Activated CD8-positive, alpha-beta memory T cell treated with anti-CD3 and anti-CD28 coated beads, Interleukin-2, amount 50 U/mL, for 24 hours (primary cell): ENCODE results near the gene MASP1.
"Not testable (repeated sequence)": the region's sequence is repeated elsewhere in the genome, so short reads cannot be mapped to it uniquely, and the experiment has no call there.

Experiments
- DNase-seq: peaks from one replicate; pipeline ENCODE4 v3.0.0-alpha.2; 2020; ENCODE audit errors: extremely low read depth

MASP1 gene

GRCh38 chr3:187227658-187228258, 63.8 kb downstream of the MASP1 start:
- no peak for DNase-seq

GRCh38 chr3:187223799-187224198, 67.7 kb downstream of the MASP1 start:
- DNase-seq: no peak

GRCh38 chr3:187222801-187223200, 68.7 kb downstream of the MASP1 start:
- no peak for DNase-seq

DNA sequence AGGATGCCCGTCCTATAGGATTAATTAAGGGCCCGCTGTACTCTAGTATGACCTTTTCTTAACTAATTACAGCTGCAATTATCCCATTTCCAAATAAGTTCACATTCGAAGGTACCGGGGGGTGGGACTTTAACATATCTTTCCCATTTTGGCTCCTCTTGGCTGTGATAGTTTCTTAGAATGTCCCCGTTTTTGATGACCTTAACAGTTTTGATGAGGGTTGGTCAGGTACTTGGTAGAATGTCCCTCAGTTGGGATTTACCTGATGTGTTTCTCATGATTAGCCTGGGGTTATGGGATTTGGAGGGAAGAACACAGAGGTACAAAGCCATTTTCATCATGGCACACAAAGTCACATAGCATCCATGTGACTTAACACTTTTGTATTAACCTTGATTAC, 76.1 kb downstream of the MASP1 start:
- DNase-seq: no peak

DNA sequence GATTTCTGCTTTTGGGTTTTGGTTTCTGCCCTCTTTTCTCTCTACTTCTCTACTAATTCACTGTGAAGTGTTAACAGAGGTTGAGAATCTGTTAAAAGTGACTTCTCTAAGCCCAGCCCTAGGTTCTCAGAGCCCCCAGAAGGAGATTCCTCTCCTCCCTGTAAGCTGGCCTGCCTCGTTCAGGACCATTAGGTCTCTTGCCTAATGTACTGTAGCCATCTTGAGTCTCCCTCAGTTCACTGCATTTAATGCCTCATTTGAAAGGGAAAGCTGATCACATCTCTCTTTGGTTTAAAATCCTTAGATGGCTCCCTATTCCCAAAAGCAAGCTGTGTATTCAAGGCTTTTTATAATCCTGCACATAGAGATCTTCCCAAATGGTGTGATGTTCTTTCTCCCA, 77.9 kb downstream of the MASP1 start:
- no peak for DNase-seq

DNA sequence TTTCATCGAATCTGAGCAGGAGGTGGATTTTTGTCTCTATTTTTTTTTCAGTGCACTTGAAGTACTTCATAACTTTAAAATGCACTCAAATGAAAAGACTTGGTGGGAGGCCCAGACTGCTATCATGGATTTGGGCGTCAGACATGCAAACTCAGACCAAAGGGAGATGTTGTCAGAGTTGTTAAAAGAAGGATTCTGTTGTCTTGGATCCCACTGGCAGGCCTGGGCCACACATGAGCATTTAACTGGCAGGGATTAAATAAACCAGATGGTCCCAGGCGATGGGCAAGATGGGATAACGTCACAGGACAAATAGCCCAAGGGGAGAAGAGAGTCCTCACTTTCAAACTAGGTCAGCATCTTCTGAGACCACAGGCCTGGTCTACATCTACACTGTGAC, 78.8 kb downstream of the MASP1 start:
- DNase-seq: no peak

GRCh38 chr3:187212196-187212545, 79.4 kb downstream of the MASP1 start:
- DNase-seq: no peak

GRCh38 chr3:187211532-187212195, 79.9 kb downstream of the MASP1 start:
- DNase-seq: no peak

GRCh38 chr3:187210545-187211327, 80.8 kb downstream of the MASP1 start:
- no peak for DNase-seq

GRCh38 chr3:187210091-187210490, 81.4 kb downstream of the MASP1 start:
- no peak for DNase-seq

GRCh38 chr3:187209491-187209890, 82.0 kb downstream of the MASP1 start:
- no peak for DNase-seq

DNA sequence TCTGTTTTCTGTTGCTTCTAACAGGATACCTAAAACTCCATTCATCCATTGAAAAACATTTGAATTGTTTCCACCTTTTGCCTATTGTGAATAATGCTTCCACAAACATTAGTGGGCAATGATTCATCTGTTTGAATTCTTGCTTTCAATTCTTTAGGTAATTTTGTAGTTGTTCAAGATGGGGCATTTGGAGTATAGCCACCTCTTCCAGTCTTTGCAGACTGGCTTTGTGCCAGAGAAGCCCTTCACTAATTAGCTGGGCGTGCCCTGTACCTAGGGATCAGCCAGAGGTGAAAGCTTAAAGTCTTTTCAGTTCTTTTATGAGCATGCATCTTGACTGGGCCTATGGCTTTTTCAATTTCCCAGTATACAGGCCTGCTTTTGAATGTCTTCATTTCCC, 83.4 kb downstream of the MASP1 start:
- no peak for DNase-seq

DNA sequence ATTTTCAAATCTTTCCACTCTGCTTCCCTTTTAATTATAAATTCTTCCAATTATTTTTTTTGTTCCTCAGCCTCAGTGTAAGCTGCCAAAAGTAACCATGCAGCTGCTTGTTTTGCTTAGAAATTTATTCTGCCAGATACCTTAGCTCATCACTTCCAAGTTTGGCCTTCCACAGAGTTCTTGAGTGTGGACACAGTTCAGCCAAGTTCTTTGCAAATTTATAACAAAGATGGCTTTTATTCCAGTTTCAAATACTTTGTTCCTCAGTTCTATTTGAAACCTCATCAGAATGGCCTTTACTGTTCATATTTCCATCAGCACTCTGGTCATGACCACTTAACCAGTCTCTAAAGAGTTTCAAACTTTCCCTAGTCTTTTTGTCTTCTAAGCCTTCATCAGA, 83.9 kb downstream of the MASP1 start:
- DNase-seq: no peak

GRCh38 chr3:187207062-187207461, 84.5 kb downstream of the MASP1 start:
- DNase-seq: no peak

DNA sequence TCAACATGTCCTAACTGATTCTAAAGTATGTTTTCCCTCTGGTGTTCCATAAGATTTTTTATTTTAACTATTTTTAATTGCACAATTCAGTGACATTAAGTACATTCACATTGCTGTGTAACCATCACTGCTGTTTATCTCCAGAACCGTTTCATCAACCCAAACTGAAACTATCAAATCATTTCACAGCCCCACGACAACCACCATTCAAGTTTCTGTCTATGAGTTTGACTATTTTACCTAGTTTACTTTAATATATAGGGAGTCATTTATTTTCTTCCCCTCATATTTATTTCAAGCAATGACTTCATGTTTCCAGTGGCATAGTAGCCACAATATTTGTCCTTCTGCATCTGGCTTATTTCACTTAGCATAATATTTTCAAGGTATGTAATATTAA, 85.9 kb downstream of the MASP1 start:
- no peak for DNase-seq

- not testable (repeated sequence) for DNase-seq
Observed at GRCh38 chr3:187199463-187200050, 92.0 kb downstream of the MASP1 start.

DNA sequence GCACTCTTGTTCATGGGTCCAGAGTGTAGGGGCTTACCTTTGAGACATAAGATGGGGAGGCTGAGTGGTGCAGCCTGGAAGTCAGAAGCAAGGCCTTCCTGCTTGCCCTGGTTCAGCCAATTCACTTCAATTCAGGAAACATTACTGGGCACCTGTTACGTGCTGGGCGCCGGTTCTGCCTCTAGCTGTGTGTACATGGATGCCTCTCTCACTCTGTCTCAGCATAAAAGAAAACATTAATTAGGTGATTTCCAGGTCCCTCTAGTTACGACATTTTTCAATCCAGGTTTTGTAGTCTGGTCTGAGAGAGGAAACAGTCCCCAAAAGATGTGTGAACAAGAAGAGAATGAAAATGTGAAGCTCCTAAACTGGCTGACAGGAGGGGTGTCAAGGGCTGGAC, 93.0 kb downstream of the MASP1 start:
- no peak for DNase-seq

- no peak for DNase-seq
Observed at GRCh38 chr3:187197335-187197649, 94.2 kb downstream of the MASP1 start, which contains the start of gene RTP1. Gene RTP1, plus strand, starts transcription at chr3:187197486. Its CDS starts 30 bp downstream, at chr3:187197516.

DNA sequence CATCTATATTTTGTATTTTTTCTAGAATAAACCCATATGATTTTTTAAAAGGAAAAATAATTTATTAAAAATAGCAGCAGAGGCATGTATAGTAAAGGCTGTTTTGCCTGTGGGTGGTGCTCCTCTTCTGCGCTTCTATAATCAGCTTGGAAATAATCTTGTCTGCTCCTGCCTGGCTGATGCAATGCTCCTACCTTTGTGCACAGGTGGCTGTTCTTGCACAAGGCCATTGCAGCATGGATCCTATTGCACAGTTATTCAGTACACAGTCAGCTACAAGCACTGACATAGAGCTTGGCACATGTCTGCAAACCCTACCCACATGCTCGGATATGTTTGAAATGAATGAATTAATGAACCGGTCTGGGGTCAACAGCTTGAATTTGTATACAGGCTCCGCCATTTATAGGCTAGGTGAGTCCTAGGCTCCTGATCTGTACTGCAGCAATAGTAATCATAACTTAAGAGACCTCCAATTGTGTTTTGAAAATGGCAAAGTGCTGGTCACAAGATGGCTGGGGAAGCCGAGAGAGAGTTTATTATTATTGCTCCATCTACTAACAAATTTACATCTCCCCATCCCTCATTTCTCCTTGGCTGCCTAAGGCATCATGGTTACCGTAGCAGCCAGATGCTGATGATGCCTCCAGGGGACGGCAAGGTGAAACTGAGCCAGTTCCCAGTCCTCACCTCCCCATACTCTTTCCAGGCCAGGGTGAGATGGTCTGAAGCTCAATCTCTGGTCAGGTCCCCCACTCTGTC, 94.8 kb downstream of the MASP1 start:
- no peak for DNase-seq

DNA sequence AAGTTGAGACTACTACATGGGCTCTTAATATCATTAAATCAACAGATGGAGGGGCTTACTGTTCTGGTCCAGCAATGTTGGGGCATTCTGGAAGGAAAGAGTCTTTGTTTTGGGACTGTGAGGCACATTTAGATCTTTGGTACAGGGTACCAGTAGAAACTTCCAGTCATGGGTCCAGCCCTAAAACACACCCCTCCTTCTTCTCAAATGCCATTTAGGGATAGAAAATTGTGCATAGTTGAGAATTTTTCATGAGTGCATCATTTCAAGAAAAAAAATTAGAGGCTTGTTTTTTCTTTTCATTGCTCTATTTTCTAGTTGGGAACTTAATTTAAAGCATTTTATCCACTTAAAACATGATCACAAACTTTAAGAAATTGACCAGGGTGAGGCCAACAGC, 98.4 kb downstream of the MASP1 start:
- DNase-seq: no peak

DNA sequence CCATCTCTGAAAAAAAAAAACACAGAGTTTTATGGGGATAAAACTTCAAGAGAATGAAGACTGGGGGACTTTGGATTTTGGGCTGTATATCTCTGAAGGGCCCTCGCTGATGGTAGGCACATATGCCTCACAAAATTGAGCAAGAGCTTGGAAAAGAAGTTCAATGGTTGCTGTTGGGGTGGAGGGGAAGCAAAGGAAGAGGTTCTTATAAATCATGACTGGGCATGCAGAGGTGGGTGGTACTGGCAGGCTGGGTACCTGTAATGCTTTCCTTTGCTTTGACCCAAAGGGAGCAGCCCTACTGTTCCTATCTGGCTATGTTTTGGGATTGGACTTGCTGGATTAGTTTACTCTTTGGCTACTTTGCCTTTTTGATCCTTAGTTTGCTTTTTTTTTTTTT, 100.3 kb downstream of the MASP1 start:
- no peak for DNase-seq

- no peak for DNase-seq
Observed at GRCh38 chr3:187188931-187189330, 102.6 kb downstream of the MASP1 start.
